Common myeloid progenitor, CD34-positive (primary cell): ENCODE measurements around the gene MC4R.

Source experiments
- CTCF ChIA-PET: fragments of 350-600 bp; sonication (Branson Sonifier 250); formaldehyde crosslinking; loops from one replicate; lab custom pipeline; 2021; ENCODE audit warnings: antibody characterized with exemption; lab: Charles Lee
- POLR2A ChIA-PET: fragments of 350-600 bp; sonication (Branson Sonifier 250); formaldehyde crosslinking; loops from one replicate; lab custom pipeline; 2021; ENCODE audit warnings: antibody characterized with exemption; lab: Charles Lee
- DNase-seq, 3 donors: peaks; one replicate each; pipeline versions ENCODE4 v3.0.0 to v3.0.0-alpha.2; 2013
- H3K27ac ChIP-seq, 2 experiments: 1 replicate in 1 of 2; 2 replicates in 1 of 2; pipeline ENCODE4 v1.7.0; 2013; ENCODE audit warnings: inconsistent platforms in 2 of 2, low read length in 2 of 2, mild to moderate bottlenecking in 2 of 2, low read depth in 1 of 2, moderate library complexity in 1 of 2; ENCODE audit not compliant: severe bottlenecking in 2 of 2, insufficient read depth in 1 of 2, poor library complexity in 1 of 2
- H3K27me3 ChIP-seq, 5 experiments: replicated peaks in 2 of 5; 1 replicate in 3 of 5; 2 replicates in 2 of 5; pipeline versions ENCODE4 v1.6.1 to v1.7.0; 2013; ENCODE audit warnings: low read length in 4 of 5, mild to moderate bottlenecking in 2 of 5, moderate library complexity in 2 of 5, inconsistent platforms in 1 of 5; ENCODE audit not compliant: insufficient read depth in 5 of 5, control insufficient read depth in 4 of 5
- H3K36me3 ChIP-seq, 4 experiments: 1 replicate in 2 of 4; 2 replicates in 2 of 4; pipeline versions ENCODE4 v1.6.1 to v1.7.0; 2013; ENCODE audit warnings: low read length in 3 of 4, control low read depth in 1 of 4, mild to moderate bottlenecking in 1 of 4; ENCODE audit not compliant: control insufficient read depth in 4 of 4, insufficient read depth in 4 of 4
- H3K4me1 ChIP-seq, 4 experiments: 1 replicate in 3 of 4; 2 replicates in 1 of 4; pipeline versions ENCODE4 v1.6.1 to v1.7.1; 2013; ENCODE audit warnings: low read length in 3 of 4, mild to moderate bottlenecking in 3 of 4, control low read depth in 1 of 4, inconsistent platforms in 1 of 4, moderate library complexity in 1 of 4; ENCODE audit not compliant: control insufficient read depth in 4 of 4, insufficient read depth in 4 of 4; ENCODE audit errors: control extremely low read depth in 1 of 4
- H3K4me3 ChIP-seq, 7 experiments: 1 replicate in 4 of 7; 2 replicates in 3 of 7; pipeline versions ENCODE4 v1.5.1 to v1.7.0; 2013; ENCODE audit warnings: mild to moderate bottlenecking in 7 of 7, low read length in 6 of 7, moderate library complexity in 6 of 7, inconsistent platforms in 2 of 7, low read depth in 2 of 7, control low read depth in 1 of 7; ENCODE audit not compliant: insufficient read depth in 4 of 7, control insufficient read depth in 1 of 7; ENCODE audit errors: extremely low read depth in 1 of 7
- H3K9me3 ChIP-seq, 5 experiments: 1 replicate in 4 of 5; 2 replicates in 1 of 5; pipeline versions ENCODE4 v1.6.1 to v1.7.1; 2013; ENCODE audit warnings: low read length in 4 of 5, mild to moderate bottlenecking in 2 of 5, inconsistent platforms in 1 of 5, low read depth in 1 of 5, moderate library complexity in 1 of 5; ENCODE audit not compliant: control insufficient read depth in 4 of 5, insufficient read depth in 2 of 5; ENCODE audit errors: control extremely low read depth in 1 of 5
- WGBS: methylation state at CpG from one replicate; pipeline ENCODE4 v1.1.5; 2013; ENCODE audit not compliant: insufficient coverage; 5-methylcytosine and 5-hydroxymethylcytosine counted together

MC4R gene

DNA sequence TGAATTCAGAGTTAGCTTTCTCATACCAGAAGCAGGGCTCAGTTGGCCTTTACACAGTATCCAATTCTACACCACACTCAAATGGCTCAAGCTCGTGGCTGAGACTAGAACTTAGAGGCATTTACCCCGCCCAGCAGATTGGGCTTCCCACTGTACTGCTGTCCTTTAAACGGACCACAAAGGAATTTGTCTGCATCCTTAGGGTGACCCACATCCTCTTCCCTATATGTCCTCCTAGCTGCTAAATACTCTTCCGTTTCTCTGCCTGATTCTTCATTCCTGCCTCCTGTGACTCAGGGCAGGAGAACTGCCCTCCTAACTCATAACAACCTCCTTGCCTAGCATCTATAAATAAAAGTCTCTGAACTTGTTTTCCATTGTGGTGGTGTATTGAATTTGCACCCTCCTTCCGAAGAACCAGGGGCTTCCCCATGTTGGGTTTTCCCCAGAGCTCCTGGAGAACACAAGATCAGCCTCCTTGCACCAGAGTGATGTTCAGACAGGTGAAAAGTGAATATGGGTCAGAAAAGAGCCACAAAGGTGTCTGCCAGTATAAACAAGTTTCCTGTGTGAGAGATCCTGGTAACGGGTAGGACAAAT, 32.0 kb upstream of the MC4R start:
- CTCF ChIA-PET = no interaction called here
- WGBS = 88% methylated on average over 4 of the region's 6 CpGs
- DNase-seq = no peak
- H3K27me3 ChIP-seq = no peaks in the 10 kb centered on the region
- no peak overlapping the region for H3K27ac ChIP-seq
- no peaks in the 10 kb centered on the region for H3K9me3 ChIP-seq
- POLR2A ChIA-PET = no interaction called here
- no peaks in the 10 kb centered on the region for H3K4me1 ChIP-seq
- H3K4me3 ChIP-seq = no peak overlapping the region
- no peaks in the 10 kb centered on the region for H3K36me3 ChIP-seq

DNA sequence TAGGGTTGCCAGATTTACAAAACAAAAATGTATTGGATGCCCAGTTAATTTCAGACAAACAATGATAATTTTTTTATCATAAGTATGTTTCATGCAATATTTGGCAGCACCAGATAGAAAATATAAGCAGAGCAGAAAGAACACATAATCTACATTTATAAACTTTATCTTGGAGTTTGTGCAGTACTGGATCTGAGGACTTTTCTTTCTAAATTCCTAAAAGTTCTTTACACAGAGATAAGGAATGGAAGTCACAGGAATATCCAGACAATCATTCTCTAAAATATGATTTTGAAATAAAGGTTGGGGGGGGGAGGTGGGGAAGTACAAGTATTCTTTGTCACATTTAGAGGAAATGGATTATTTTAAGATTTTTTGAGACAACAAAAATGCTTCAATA, 28.8 kb upstream of the MC4R start:
- no peak overlapping the region for H3K27ac ChIP-seq
- CTCF ChIA-PET = no interaction called here
- no peaks in the 10 kb centered on the region for H3K27me3 ChIP-seq
- no peak overlapping the region for H3K4me3 ChIP-seq
- H3K9me3 ChIP-seq = no peaks in the 10 kb centered on the region
- DNase-seq = no peak
- POLR2A ChIA-PET = no interaction called here
- H3K36me3 ChIP-seq = no peaks in the 10 kb centered on the region
- no peaks in the 10 kb centered on the region for H3K4me1 ChIP-seq

DNA sequence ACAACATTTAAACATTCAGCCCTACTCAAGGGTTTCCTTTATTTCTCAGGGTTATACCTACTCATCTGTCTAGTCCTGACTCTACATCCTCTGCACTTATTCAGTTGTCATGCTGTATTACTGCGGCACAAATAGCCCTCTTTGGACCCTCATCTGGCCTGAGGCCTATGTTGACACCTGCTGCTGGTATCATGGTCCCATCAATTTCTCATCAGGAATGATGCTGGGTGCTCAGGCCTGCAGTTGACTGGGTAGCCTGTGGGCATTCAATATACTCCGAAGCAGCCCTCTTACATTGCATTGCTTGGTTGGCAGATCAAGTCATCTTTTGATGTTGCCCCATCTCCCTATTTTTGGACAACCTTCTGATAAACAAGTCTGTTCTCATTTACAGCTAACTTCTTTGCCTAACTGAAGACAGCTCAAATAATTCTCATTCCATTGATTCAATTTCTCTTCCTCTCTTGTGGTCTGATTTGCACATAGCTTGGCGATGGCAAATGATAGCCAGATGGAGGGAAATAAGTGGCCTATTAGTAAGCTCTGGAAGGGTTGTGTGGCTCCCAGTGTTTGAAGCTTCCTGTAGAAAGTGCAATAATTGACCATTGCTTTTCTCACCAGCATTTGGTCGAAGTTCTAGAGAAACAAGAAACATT, 19.1 kb upstream of the MC4R start:
- H3K4me1 ChIP-seq = no peaks in the 10 kb centered on the region
- H3K27me3 ChIP-seq = no peaks in the 10 kb centered on the region
- no peak overlapping the region for H3K4me3 ChIP-seq
- ChIA-PET POLR2A (no interaction called here), CTCF (no interaction called here)
- no peak for DNase-seq
- WGBS = 100% methylated on average over 3 of the region's 4 CpGs
- H3K9me3 ChIP-seq = no peaks in the 10 kb centered on the region
- no peaks in the 10 kb centered on the region for H3K36me3 ChIP-seq
- no peak overlapping the region for H3K27ac ChIP-seq

DNA sequence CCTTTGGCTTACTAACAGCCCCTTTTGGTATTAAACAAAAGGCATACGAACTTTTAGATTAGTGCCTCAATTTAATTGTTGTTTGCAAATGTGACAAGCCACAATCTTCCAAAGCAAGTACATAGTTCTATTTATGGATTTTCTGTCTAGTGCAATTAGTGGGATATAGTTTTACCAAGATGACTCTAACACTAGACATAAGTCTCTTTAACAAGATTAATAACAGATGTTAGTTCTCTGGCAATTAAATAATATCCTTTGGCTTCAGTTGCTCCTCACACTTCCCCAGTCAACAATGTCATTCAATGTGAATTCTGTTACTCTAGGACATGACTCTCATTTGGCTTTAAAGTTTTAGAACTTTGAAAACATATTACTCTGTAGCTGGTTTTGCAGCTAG, 16.7 kb upstream of the MC4R start:
- no peaks in the 10 kb centered on the region for H3K27me3 ChIP-seq
- WGBS = no CpG with 5 or more reads among the region's 1 CpG
- no peak overlapping the region for H3K4me3 ChIP-seq
- ChIA-PET POLR2A (no interaction called here), CTCF (no interaction called here)
- H3K36me3 ChIP-seq = no peaks in the 10 kb centered on the region
- no peak overlapping the region for H3K27ac ChIP-seq
- no peaks in the 10 kb centered on the region for H3K4me1 ChIP-seq
- no peak for DNase-seq
- no peaks in the 10 kb centered on the region for H3K9me3 ChIP-seq

- DNase-seq = no peak
- Histone ChIP-seq H3K4me3 (no peak overlapping the region), H3K27ac (no peak overlapping the region), H3K27me3 (no peaks in the 10 kb centered on the region), H3K4me1 (no peaks in the 10 kb centered on the region), H3K9me3 (no peaks in the 10 kb centered on the region), H3K36me3 (no peaks in the 10 kb centered on the region)
- ChIA-PET CTCF (interaction anchor here (1.0 kb wide), 1 partner anchor 9 kb away, joined by 3 read pairs; no protein-coding TSS in a partner anchor), POLR2A (no interaction called here)
- 97% methylated on average over 5 of the region's 5 CpGs for WGBS
These were observed 13.1 kb upstream of the MC4R start for GRCh38 chr18:60385693-60386092.

DNA sequence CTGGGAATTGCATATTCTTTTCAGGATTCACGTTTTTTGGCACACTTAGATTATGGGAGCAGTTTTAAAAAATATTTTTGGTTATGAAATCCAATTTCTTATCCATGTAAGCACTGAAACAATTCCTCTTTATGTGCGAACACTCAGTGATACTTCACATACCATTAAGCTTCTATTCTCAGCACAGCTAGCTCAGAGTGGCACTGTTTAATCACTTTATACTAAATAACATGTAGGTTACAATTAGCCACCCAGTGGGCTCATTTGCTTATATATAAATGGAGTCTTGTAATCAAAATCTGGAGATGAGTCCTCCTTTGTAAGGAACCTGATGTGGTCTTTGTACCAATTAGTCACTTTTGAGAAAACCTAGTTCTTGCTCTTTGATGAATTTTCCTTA, 11.3 kb upstream of the MC4R start:
- no peaks in the 10 kb centered on the region for H3K27me3 ChIP-seq
- no peaks in the 10 kb centered on the region for H3K9me3 ChIP-seq
- H3K36me3 ChIP-seq = no peaks in the 10 kb centered on the region
- H3K4me3 ChIP-seq = no peak overlapping the region
- no peak for DNase-seq
- no CpG with 5 or more reads among the region's 2 CpGs for WGBS
- no peaks in the 10 kb centered on the region for H3K4me1 ChIP-seq
- no peak overlapping the region for H3K27ac ChIP-seq
- CTCF ChIA-PET = no interaction called here
- POLR2A ChIA-PET = no interaction called here

- H3K27ac ChIP-seq = no peak overlapping the region
- H3K36me3 ChIP-seq = no peaks in the 10 kb centered on the region
- H3K27me3 ChIP-seq = no peaks in the 10 kb centered on the region
- WGBS = no CpG with 5 or more reads among the region's 2 CpGs
- CTCF ChIA-PET = no interaction called here
- POLR2A ChIA-PET = no interaction called here
- no peaks in the 10 kb centered on the region for H3K4me1 ChIP-seq
- peaks cover 0 to 1% (median 0%) of the 10 kb centered on the region in 5 experiments for H3K9me3 ChIP-seq
- no peak overlapping the region for H3K4me3 ChIP-seq
- no peak for DNase-seq
These were observed 5.3 kb upstream of the MC4R start for GRCh38 chr18:60377778-60378469.
